Measurements from ENCODE around the gene ARMH3.

GRCh38 chr10:101818872-101819633, 236.9 kb downstream of the ARMH3 start:
- 0 out of 2 replicates have a peak, but pooled peaks have one; percentile 5 for TF ChIP-seq POLR2AphosphoS5 (IDR thresholded peaks at IDR 0.05; ENCODE audit: low read depth, low read length)
- TF ChIP-seq REST (IDR thresholded peaks at IDR 0.05; ENCODE audit: insufficient read depth in 1 of 2, low read depth in 2 of 2, low read length in 2 of 2), result no peak
- no peak for TF ChIP-seq SIN3A (IDR thresholded peaks at IDR 0.05; ENCODE audit: borderline replicate concordance, insufficient read depth, low read length)
- no peak for TF ChIP-seq TAF1 (IDR thresholded peaks at IDR 0.05; ENCODE audit: borderline replicate concordance, insufficient read depth, low read length)

Data from PFSK-1 (cell line).